CD4-positive, alpha-beta T cell treated with Interleukin-12 subunit alpha and Interleukin-12 subunit beta, for 1 hour (primary cell): Measurements from ENCODE around the gene ZFYVE28.
A peak's percentile ranks its signal among the peaks of the same experiment; 100 is the strongest.
"Not testable (repeated sequence)": the region's sequence is repeated elsewhere in the genome, so short reads cannot be mapped to it uniquely, and the experiment has no call there.

ENCODE experiments used
- DNase-seq: peaks from one replicate; pipeline ENCODE4 v3.0.0-alpha.2; 2020

The ZFYVE28 gene

DNA sequence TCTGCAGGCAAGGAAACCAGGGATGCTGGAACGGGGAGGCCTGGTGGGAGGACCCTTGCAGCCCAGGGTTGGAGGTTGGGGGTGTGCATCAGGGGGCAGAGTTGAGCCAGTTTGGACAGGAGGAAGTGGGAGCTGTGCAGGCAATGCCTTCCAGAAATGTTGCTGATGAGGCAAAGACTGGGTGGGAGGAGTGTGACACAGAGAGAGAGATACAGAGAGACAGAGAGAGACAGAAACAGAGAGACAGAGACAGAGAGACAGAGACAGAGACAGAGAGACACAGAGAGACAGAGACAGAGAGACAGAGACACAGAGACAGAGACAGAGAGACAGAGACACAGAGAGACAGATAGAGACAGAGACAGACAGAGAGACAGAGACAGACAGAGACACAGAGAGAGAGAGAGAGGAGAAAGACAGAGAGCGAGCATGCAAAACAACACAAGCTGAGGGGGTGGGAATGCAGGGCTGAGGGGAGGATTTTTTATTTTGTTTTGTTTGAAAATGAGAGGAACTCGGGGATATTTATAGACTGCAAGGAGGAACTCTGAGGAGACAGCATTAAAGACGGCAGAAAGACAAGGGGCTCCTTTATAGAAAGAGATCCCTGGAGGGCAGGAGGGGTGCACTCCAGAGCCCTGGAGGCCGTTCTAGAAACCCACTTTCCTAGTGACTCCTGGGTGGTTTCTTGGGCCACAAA, 174.6 kb downstream of the ZFYVE28 start:
- no peak for DNase-seq

- peak; percentile 100 for DNase-seq
Observed at GRCh38 chr4:2241410-2242353, 176.8 kb downstream of the ZFYVE28 start, which contains the start of the genes HAUS3 and POLN. Gene HAUS3, minus strand, starts transcription at chr4:2242121. Its CDS starts 1,175 bp downstream, at chr4:2240946. Gene POLN, minus strand, starts transcription at chr4:2242121. Its CDS starts 12,890 bp downstream, at chr4:2229231.

DNA sequence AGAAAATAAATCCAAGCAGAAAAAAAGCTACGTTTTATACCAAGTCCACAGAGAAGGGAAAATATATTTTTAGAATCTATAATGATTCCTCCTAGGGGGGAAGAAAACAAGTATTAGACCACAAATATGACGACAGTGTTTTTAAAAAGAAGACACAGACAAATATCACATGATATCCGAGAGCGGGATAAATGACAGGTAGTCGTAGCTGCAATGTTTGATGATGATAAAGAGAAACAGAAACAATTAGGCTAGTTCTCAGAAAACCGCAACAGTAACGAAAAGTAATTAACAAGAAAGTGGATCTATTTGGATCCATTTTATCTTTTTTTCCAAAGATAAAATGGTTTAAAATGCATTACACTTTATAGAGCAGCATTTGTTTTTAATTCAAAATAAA, 177.4 kb downstream of the ZFYVE28 start:
- peak; percentile 65 for DNase-seq

DNA sequence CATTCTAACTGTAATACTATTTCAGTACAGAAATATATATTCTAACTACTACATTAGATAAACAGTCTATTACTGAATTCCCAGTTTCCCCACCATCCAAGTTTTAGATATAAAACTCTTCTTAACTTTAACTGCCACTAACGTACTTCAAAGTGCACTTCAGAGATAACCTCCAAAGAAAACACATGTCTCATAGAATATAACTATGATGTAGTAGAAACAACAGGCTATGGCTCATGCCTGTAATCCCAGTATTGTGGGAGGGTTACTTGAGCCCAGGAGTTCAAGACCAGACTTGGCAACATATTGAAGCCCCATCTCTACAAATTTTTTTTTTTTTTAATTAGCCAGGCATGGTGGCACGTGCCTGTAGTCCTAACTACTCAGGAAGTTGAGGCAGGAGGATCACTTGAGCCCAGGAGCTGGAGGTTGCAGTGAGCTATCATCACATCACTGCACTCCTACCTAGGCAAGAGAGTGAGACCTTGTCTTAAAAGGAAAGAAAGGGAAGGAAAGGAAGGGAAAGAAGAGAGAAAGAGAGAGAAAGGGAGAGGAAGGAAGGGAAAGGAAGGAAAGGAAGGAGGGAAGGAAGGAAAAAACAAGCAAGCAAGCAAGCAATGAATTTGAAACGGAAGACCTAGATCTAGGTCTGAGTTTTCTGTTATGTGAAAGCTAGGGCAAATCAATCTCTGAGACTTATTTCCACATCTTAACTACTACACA, 181.3 kb downstream of the ZFYVE28 start:
- no peak for DNase-seq

DNA sequence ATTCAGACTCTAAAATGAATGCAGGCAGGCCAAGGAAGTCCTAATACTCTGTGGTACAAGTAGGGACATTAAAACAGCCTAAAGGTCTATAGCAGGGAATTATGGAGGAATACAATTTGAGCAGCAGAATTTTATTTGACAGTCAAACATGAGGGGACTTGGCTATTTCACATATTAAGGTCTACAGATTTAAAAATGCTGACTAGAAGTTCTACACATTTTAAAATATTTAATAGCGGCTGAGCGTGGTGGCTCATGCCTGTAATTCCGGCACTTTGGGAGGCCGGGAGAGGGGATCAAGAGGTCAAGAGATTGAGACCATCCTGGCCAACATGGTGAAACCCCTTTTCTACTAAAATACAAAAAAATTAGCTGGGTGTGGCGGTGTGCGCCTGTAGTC, 187.4 kb downstream of the ZFYVE28 start:
- no peak for DNase-seq

DNA sequence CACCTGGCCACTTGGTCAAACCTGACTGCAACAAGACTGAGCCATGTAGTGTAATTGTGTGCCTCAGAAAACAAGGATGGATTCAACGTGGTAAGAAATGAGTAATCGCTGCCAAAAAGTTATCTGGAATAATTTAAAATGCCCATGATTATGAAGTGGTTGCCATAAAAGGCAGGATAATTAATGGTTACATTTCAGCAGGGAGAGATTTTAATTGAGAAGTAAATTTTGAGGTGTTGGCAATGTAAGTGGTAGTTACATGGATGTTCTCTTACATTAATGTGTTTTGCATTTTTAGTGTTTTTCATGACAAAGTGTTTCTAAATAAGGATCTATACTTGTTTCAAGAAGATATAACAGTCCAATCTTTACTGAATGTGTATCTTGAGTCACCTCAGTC, 192.2 kb downstream of the ZFYVE28 start:
- DNase-seq, result no peak

DNA sequence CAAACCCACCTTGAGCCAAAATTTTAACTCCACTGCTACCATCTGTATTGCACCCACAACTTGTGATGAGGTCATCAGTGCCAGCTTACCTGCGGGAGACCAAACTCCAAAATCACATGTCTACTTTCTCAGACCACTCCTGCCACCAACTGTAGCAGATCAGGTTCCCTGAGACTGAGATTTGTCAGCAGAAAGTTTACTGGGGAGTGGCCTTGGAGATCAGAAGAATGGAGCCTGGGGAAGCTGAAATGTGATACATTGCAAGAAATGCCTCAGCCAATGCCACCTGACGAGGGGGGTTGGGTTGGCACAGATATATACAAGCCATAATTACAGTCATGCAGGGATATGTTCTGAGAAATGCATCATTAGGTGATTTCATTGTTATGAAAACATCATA, 195.6 kb downstream of the ZFYVE28 start:
- DNase-seq, result no peak

DNA sequence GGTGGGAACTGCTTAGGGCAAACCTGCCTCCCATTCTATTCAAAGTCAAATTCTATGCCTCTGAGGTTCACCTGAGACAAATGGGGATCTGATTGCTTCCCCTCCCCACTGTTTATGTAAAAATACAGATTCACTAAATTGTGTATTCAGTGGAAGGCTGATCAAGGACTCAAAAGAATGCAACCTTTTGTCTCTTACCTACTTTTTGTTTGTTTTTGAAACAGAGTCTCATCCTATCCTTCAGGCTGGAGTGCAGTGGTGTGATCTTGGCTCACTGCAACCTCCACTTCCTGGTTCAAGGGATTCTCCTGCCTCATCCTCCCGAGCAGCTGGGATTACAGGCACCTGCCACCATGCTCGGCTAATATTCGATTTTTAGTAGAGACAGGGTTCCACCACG, 197.1 kb downstream of the ZFYVE28 start:
- not testable (repeated sequence) for DNase-seq

DNA sequence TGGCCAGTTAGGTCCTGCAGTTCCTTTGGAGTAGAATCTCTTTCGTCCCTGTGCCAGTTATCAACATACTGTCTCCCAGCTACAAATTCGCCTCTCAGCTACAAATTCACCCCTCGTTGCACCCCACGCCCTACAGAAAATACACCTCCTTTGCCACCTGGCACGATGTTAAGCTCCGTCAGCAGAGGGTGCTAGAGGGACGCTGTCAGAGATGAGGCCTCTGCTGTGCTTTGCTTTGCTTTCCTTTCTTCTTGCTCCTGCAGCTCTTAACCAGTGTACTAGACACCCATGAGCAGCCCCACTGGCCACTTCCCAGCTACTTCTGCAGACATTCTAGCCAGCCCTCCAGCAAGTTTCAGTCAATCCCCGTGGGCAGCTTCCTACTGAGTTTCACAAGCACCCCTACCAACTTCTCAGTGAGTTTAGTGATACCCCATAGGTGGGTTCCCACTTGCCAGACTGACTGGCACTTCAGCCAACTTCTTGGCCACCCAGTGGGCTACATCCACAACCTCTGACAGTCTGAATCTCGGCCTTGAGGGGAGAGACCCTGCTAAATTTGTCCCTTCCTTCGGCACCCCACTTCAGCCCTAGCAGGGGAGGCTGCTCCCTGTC, 198.3 kb downstream of the ZFYVE28 start:
- DNase-seq, result peak; percentile 84
